ENCODE measurements around the gene PMPCA.

PMPCA gene

GRCh38 chr9:136437839-136438547 is 27.5 kb downstream of the PMPCA start:
- no peak for DNase-seq

- DNase-seq: no peak
Measured at GRCh38 chr9:136438548-136439480, 28.4 kb downstream of the PMPCA start.

GRCh38 chr9:136439481-136440408 is 29.3 kb downstream of the PMPCA start, which contains the start of gene INPP5E:
TSS of gene INPP5E (minus strand) at chr9:136439845. CDS start at chr9:136439419, 426 bp downstream.
- no peak for DNase-seq

GRCh38 chr9:136441191-136441680 is 30.8 kb downstream of the PMPCA start:
- no peak for DNase-seq

- DNase-seq: no peak
Measured at GRCh38 chr9:136441681-136442245, 31.3 kb downstream of the PMPCA start.

- DNase-seq: no peak
Measured at GRCh38 chr9:136442265-136442664, 31.8 kb downstream of the PMPCA start.

- no peak for DNase-seq
Measured at GRCh38 chr9:136443087-136443486, 32.6 kb downstream of the PMPCA start.

- no peak for DNase-seq
Measured at GRCh38 chr9:136443687-136444086, 33.2 kb downstream of the PMPCA start.

- no peak for DNase-seq
Measured at GRCh38 chr9:136444102-136444501, 33.6 kb downstream of the PMPCA start.

- no peak for DNase-seq
Measured at GRCh38 chr9:136445799-136446198, 35.3 kb downstream of the PMPCA start.

- DNase-seq: no peak
Measured at GRCh38 chr9:136447173-136447778, 36.8 kb downstream of the PMPCA start.

- no peak for DNase-seq
Measured at GRCh38 chr9:136448655-136449054, 38.2 kb downstream of the PMPCA start.

GRCh38 chr9:136451221-136451877 is 40.9 kb downstream of the PMPCA start:
- no peak for DNase-seq

GRCh38 chr9:136453326-136453725 is 42.9 kb downstream of the PMPCA start:
- DNase-seq: no peak

GRCh38 chr9:136454026-136454796 is 43.8 kb downstream of the PMPCA start:
- no peak for DNase-seq

- DNase-seq: no peak
Measured at GRCh38 chr9:136455043-136456002, 44.9 kb downstream of the PMPCA start.

- DNase-seq: no peak
Measured at GRCh38 chr9:136456258-136456657, 45.8 kb downstream of the PMPCA start.

- no peak for DNase-seq
Measured at GRCh38 chr9:136457326-136457725, 46.9 kb downstream of the PMPCA start.

- no peak for DNase-seq
Measured at GRCh38 chr9:136459425-136459824, 49.0 kb downstream of the PMPCA start.

Measured in NCI-H1694 treated with DMSO at 0.1 percent for 48 hours (cell line).